Measurements from ENCODE around the gene VN1R5. TPM values are rescaled to one million over a fixed set of nuclear protein-coding genes. Genes with fewer than 3 reads are reported as not detected.

VN1R5 gene
- polyA plus RNA-seq, 1 experiment: not detected

DNA sequence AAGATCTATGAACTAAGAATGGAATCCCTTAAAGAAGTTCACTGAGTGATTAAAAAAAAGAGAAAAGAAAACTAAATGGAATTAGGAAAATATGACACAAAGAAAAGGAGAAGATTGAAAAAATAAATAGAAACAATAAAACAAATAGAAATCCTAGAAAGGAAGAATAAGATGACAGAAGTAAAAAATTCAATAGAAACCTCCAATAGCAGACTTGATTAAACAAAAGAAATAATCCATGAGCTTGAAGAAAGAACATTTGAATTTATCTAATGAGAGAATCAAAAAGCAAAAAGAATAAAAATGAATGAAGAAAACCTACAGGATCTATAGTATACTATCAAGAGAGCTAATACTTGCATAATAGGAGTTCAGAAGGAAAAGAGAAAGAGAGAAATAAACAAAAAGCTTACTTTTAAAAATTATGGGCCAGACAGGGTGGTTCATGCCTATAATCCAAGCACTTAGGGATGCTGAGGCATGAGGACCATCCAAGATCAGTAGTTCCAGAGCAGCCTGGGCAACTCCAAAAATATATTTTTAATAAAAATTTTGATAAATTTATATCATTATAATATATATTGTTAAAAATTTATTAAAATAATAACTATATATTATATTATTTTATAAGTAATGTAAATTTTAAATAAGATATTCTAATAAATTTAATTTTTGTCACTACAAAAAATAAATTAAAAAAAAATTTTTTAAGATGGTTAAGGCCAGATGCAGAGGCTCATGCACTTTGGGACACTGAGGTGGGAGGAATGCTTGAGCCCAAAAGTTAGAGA is 9.4 kb upstream of the VN1R5 start:
- DNase-seq (ENCODE audit: low read depth, low spot score): no peak
- H3K4me3 ChIP-seq (ENCODE audit: low read depth, low read length): no peak overlapping the region
- TF ChIP-seq, protein P1, sequence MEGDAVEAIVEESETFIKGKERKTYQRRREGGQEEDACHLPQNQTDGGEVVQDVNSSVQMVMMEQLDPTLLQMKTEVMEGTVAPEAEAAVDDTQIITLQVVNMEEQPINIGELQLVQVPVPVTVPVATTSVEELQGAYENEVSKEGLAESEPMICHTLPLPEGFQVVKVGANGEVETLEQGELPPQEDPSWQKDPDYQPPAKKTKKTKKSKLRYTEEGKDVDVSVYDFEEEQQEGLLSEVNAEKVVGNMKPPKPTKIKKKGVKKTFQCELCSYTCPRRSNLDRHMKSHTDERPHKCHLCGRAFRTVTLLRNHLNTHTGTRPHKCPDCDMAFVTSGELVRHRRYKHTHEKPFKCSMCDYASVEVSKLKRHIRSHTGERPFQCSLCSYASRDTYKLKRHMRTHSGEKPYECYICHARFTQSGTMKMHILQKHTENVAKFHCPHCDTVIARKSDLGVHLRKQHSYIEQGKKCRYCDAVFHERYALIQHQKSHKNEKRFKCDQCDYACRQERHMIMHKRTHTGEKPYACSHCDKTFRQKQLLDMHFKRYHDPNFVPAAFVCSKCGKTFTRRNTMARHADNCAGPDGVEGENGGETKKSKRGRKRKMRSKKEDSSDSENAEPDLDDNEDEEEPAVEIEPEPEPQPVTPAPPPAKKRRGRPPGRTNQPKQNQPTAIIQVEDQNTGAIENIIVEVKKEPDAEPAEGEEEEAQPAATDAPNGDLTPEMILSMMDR (IDR thresholded peaks at IDR 0.05; ENCODE audit: low read depth, low read length): no peak
- ChIA-PET CTCF (no interaction called here), POLR2A (no interaction called here)
- no peaks in the 10 kb centered on the region for H3K27me3 ChIP-seq (ENCODE audit: control insufficient read depth, insufficient read depth, low read length)
- H3K9me3 ChIP-seq (ENCODE audit: control insufficient read depth, insufficient read depth, low read length): peaks cover 3% of the 10 kb centered on the region; the same call in 1 of the 2 replicates
- H3K27ac ChIP-seq (ENCODE audit: low read depth, low read length): no peak overlapping the region

DNA sequence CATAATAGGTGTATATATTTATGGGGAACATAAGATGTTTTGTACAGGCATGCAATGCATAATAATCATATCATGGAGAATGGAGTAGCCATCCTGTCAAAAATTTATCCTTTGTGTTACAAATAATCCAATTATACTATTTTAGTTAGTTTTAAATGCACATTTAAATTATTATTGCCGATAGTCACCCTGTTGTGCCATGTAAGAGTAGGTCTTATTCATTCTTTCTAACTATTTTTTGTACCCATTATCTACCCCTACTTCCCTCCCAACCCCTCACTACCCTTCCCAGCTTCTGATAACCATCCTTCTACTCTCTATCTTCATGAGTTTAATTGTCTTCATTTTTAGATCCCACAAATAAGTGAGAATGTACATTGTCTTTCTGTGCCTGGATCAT is 8.3 kb upstream of the VN1R5 start:
- POLR2A ChIA-PET: no interaction called here
- H3K27me3 ChIP-seq (ENCODE audit: control insufficient read depth, insufficient read depth, low read length): no peaks in the 10 kb centered on the region
- no peak overlapping the region for H3K4me3 ChIP-seq (ENCODE audit: low read depth, low read length)
- TF ChIP-seq, protein P1 (IDR thresholded peaks at IDR 0.05; ENCODE audit: low read depth, low read length): no peak
- CTCF ChIA-PET: no interaction called here
- peaks cover 3% of the 10 kb centered on the region; the same call in 1 of the 2 replicates for H3K9me3 ChIP-seq (ENCODE audit: control insufficient read depth, insufficient read depth, low read length)
- no peak for DNase-seq (ENCODE audit: low read depth, low spot score)
- H3K27ac ChIP-seq (ENCODE audit: low read depth, low read length): no peak overlapping the region

DNA sequence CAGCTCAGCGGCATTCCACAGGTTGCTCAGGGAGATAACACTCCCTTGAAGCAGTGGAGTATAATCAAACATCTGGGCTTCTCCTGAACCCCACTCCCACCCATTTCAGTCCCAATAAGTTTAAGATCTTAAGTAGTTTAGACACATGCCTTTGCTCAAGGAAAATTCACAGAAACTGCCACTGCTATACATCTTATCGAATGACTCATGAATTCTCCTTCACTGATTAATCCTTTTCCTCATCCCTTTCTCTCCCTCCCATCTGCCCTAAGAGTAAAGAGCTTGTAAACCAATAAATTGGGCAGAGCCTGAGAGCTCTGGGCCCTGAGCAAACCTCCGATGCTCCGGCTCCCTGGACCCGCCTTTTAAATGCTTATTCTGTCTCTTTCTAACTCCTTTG is 10.2 kb downstream of the VN1R5 start:
- Histone ChIP-seq H3K9me3 (ENCODE audit: control insufficient read depth, insufficient read depth, low read length) (0 out of 2 replicates have a peak, but pooled peaks cover 4% of the 10 kb centered on the region), H3K27ac (ENCODE audit: low read depth, low read length) (no peak overlapping the region), H3K27me3 (ENCODE audit: control insufficient read depth, insufficient read depth, low read length) (no peaks in the 10 kb centered on the region), H3K4me3 (ENCODE audit: low read depth, low read length) (no peak overlapping the region)
- CTCF ChIA-PET: no interaction called here
- no peak for DNase-seq (ENCODE audit: low read depth, low spot score)
- POLR2A ChIA-PET: no interaction called here
- TF ChIP-seq, protein P1 (IDR thresholded peaks at IDR 0.05; ENCODE audit: low read depth, low read length): no peak

DNA sequence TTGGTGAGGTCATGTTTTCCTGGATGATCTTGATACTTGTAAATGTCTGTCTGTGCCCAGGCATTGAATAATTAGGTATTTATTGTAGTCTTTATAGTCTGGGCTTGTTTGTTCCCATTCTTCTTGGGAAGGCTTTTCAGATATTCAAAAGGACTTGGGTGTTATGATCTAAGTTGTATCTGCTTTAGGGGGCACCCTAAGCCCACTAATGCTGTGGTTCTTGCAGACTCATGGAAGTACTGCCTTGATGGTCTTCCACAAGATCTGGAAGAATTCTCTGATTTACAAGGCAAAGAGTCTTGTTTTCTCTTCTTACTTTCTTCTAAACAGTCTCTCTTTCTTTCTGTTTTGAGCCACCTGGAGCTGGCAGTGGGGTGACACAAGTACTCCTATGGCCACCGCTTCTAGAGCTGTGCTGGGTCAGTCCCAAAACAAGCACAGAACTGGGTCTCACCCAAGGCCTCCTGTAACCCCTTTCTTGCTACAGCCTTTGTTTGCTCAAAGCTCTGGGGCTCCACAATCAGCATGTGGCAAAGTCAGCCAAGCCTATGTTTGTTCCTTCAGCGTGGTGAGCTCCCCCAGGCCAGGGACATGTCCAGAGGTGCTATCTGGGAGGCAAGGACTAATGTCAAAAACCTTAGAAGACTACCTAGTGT is 12.6 kb downstream of the VN1R5 start:
- no peaks in the 10 kb centered on the region for H3K27me3 ChIP-seq (ENCODE audit: control insufficient read depth, insufficient read depth, low read length)
- no peak for DNase-seq (ENCODE audit: low read depth, low spot score)
- CTCF ChIA-PET: interaction anchor here (0.8 kb wide), 1 partner anchor 104 kb away, joined by 3 read pairs; no protein-coding TSS in a partner anchor
- no peak overlapping the region for H3K4me3 ChIP-seq (ENCODE audit: low read depth, low read length)
- TF ChIP-seq, protein P1 (IDR thresholded peaks at IDR 0.05; ENCODE audit: low read depth, low read length): 0 out of 2 replicates have a peak, but pooled peaks have one; percentile 12
- H3K9me3 ChIP-seq (ENCODE audit: control insufficient read depth, insufficient read depth, low read length): 0 out of 2 replicates have a peak, but pooled peaks cover 4% of the 10 kb centered on the region
- no peak overlapping the region for H3K27ac ChIP-seq (ENCODE audit: low read depth, low read length)
- POLR2A ChIA-PET: no interaction called here

DNA sequence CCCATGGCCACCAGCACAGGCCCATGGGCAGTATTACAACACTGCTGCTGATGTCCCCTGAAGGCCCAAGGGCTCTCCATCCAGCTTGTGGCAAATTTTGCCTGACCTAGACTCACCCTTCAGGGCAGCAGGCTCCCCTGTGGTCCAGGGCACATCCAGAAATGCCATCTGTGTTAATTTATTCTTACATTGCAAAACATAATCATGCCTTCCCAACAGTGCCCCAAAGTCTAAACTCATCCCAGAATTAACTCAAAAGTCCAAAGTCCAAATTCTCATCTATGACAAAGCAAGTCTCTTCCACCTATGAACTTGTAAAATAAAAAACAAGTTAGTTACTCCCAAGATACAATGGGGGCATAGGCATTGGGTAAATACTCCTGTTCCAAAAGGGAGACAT is 13.3 kb downstream of the VN1R5 start:
- Histone ChIP-seq H3K27me3 (ENCODE audit: control insufficient read depth, insufficient read depth, low read length) (no peaks in the 10 kb centered on the region), H3K4me3 (ENCODE audit: low read depth, low read length) (no peak overlapping the region), H3K9me3 (ENCODE audit: control insufficient read depth, insufficient read depth, low read length) (0 out of 2 replicates have a peak, but pooled peaks cover 4% of the 10 kb centered on the region), H3K27ac (ENCODE audit: low read depth, low read length) (no peak overlapping the region)
- POLR2A ChIA-PET: no interaction called here
- TF ChIP-seq, protein P1 (IDR thresholded peaks at IDR 0.05; ENCODE audit: low read depth, low read length): no peak
- no peak for DNase-seq (ENCODE audit: low read depth, low spot score)
- CTCF ChIA-PET: interaction anchor here (0.8 kb wide), 1 partner anchor 103 kb away, joined by 3 read pairs; no protein-coding TSS in a partner anchor
